Keratinocyte (primary cell): ENCODE data around the gene PSRC1. TPM values are rescaled to one million over a fixed set of nuclear protein-coding genes. Genes with fewer than 3 reads are reported as not detected.
"Not testable (repeated sequence)": the region's sequence is repeated elsewhere in the genome, so short reads cannot be mapped to it uniquely, and the experiment has no call there.

Experiments
- DNase-seq: peaks from one replicate; pipeline ENCODE4 v3.0.0-alpha.2; 2011; ENCODE audit warnings: low read depth, missing footprints, low spot score
- FAIRE-seq: peaks from 2 replicates; lab custom pipeline; 2011; peaks lifted over from hg19 to GRCh38; lab: Jason Lieb, UNC
- H2AFZ ChIP-seq: 2 replicates; pipeline ENCODE4 v1.6.0; 2012; ENCODE audit warnings: low read length, control low read depth, inconsistent platforms; ENCODE audit not compliant: control insufficient read depth
- H3K27ac ChIP-seq: 2 replicates; pipeline ENCODE4 v1.5.1; 2011; ENCODE audit warnings: low read length; ENCODE audit not compliant: control insufficient read depth, insufficient read depth
- H3K27me3 ChIP-seq: 3 replicates; pipeline ENCODE4 v1.6.0; 2011; ENCODE audit warnings: low read length; ENCODE audit not compliant: control insufficient read depth, insufficient read depth; ENCODE audit errors: extremely low read depth
- H3K36me3 ChIP-seq, 2 experiments: 2 replicates in 1 of 2; 3 replicates in 1 of 2; pipeline ENCODE4 v1.5.1; 2011; ENCODE audit warnings: low read length in 2 of 2, mild to moderate bottlenecking in 1 of 2; ENCODE audit not compliant: control insufficient read depth in 2 of 2, insufficient read depth in 2 of 2; ENCODE audit errors: extremely low read depth in 1 of 2
- H3K4me1 ChIP-seq: 3 replicates; pipeline ENCODE4 v1.5.1; 2011; ENCODE audit warnings: low read length; ENCODE audit not compliant: control insufficient read depth, insufficient read depth; ENCODE audit errors: extremely low read depth
- H3K4me2 ChIP-seq: 3 replicates; pipeline ENCODE4 v1.6.0; 2011; ENCODE audit warnings: low read depth, low read length; ENCODE audit not compliant: control insufficient read depth, insufficient read depth; ENCODE audit errors: extremely low read depth
- H3K4me3 ChIP-seq, 3 experiments: fragments of 200-600 bp in 1 of 3; sonication (generic) in 1 of 3; 2 replicates in 2 of 3; 3 replicates in 1 of 3; pipeline ENCODE4 v1.5.1; 2011 to 2016; ENCODE audit warnings: low read length in 3 of 3, mild to moderate bottlenecking in 3 of 3, control low read depth in 2 of 3, inconsistent platforms in 1 of 3, low read depth in 1 of 3, mixed read lengths in 1 of 3, mixed run types in 1 of 3, moderate library complexity in 1 of 3; ENCODE audit not compliant: control insufficient read depth in 2 of 3, insufficient read depth in 2 of 3; ENCODE audit errors: extremely low read depth in 1 of 3
- H3K79me2 ChIP-seq: 2 replicates; pipeline ENCODE4 v1.6.0; 2012; ENCODE audit warnings: low read length; ENCODE audit not compliant: control insufficient read depth, insufficient read depth
- H3K9ac ChIP-seq: 3 replicates; pipeline ENCODE4 v1.6.0; 2011; ENCODE audit warnings: low read length; ENCODE audit not compliant: control insufficient read depth, insufficient read depth; ENCODE audit errors: extremely low read depth
- H3K9me1 ChIP-seq: 3 replicates; pipeline ENCODE4 v1.6.0; 2011; ENCODE audit warnings: low read length; ENCODE audit not compliant: control insufficient read depth, insufficient read depth; ENCODE audit errors: extremely low read depth
- H3K9me3 ChIP-seq: 2 replicates; pipeline ENCODE4 v1.5.1; 2012; ENCODE audit warnings: low read depth, low read length; ENCODE audit not compliant: control insufficient read depth
- H4K20me1 ChIP-seq: 3 replicates; pipeline ENCODE4 v1.6.0; 2011; ENCODE audit warnings: low read length; ENCODE audit not compliant: control insufficient read depth, insufficient read depth; ENCODE audit errors: extremely low read depth
- CTCF ChIP-seq, 3 experiments: IDR thresholded peaks in 1 of 3; conservative IDR thresholded peaks in 1 of 3; optimal IDR thresholded peaks in 1 of 3; 2 replicates in 2 of 3; 3 replicates in 1 of 3; pipeline versions ENCODE3 to v1.5.1; 2011; ENCODE audit warnings: low read length in 3 of 3, mild to moderate bottlenecking in 3 of 3, moderate library complexity in 2 of 3, control low read depth in 1 of 3, inconsistent platforms in 1 of 3; ENCODE audit not compliant: insufficient read depth in 2 of 3; ENCODE audit errors: extremely low read depth in 1 of 3
- EZH2 ChIP-seq: IDR thresholded peaks from one replicate; pipeline ENCODE4 v1.6.1; 2012; ENCODE audit warnings: inconsistent platforms, mild to moderate bottlenecking, low read length, moderate library complexity
- dilution Hi-C: fragments of 300-500 bp; cut with MboI; formaldehyde crosslinking; loops from one replicate; pipeline ENCODE4 v1.7.0; 2020; ENCODE audit warnings: low sequenced_read_pairs; ENCODE audit not compliant: extremely low pct_ligation_motif_present
- polyA plus RNA-seq, 5 experiments: library from polyadenylated mRNA; depleted of rRNA in 3 of 5; stranded (reverse) in 3 of 5; stranded (forward) in 1 of 5; unstranded in 1 of 5; fragments of >200 nt; gene quantifications; 1 replicate in 1 of 5; 2 replicates in 3 of 5; 3 replicates in 1 of 5; pipeline versions ENCODE4 v1.2.1 to v1.2.3, GENCODE V29; 2011 to 2012; ENCODE audit warnings: missing spikeins in 2 of 5, low read depth in 1 of 5, low replicate concordance in 1 of 5

PSRC1 gene
- polyA plus RNA-seq, 1 donor (not counting 4 experiments of a cell fraction or from before 2014, with no cell fraction given), result 10.2 TPM

GRCh38 chr1:109290998-109291397 lies 8.1 kb upstream of the PSRC1 start:
- H3K9me3 ChIP-seq, result no peaks in the 10 kb centered on the region
- dilution Hi-C loops, result no loop called here
- H3K79me2 ChIP-seq, result no peaks in the 10 kb centered on the region
- H3K4me3 ChIP-seq, result no peak overlapping the region
- H3K36me3 ChIP-seq, result no peaks in the 10 kb centered on the region
- DNase-seq (no peak), FAIRE-seq (no peak)
- TF ChIP-seq CTCF (optimal IDR thresholded peaks at IDR 0.05 in 1 of 3, IDR thresholded peaks at IDR 0.05 in 1 of 3, conservative IDR thresholded peaks at IDR 0.05 in 1 of 3; ENCODE audit: extremely low read depth in 1 of 3, insufficient read depth in 2 of 3, low read length in 3 of 3) (no peak), EZH2 (no peak)
- no peak overlapping the region for H3K4me2 ChIP-seq
- H3K9me1 ChIP-seq, result no peaks in the 10 kb centered on the region
- H2AFZ ChIP-seq, result no peak overlapping the region
- peaks cover 7% of the 10 kb centered on the region for H3K4me1 ChIP-seq
- no peak overlapping the region for H3K27ac ChIP-seq
- H3K27me3 ChIP-seq, result no peaks in the 10 kb centered on the region
- H3K9ac ChIP-seq, result no peak overlapping the region
- no peaks in the 10 kb centered on the region for H4K20me1 ChIP-seq

- DNase-seq (no peak), FAIRE-seq (no peak)
- TF ChIP-seq CTCF (optimal IDR thresholded peaks at IDR 0.05 in 1 of 3, IDR thresholded peaks at IDR 0.05 in 1 of 3, conservative IDR thresholded peaks at IDR 0.05 in 1 of 3; ENCODE audit: extremely low read depth in 1 of 3, insufficient read depth in 2 of 3, low read length in 3 of 3) (no peak), EZH2 (no peak)
- dilution Hi-C loops, result no loop called here
- H4K20me1 ChIP-seq, result no peaks in the 10 kb centered on the region
- H3K79me2 ChIP-seq, result no peaks in the 10 kb centered on the region
- no peak overlapping the region for H3K4me2 ChIP-seq
- H3K4me1 ChIP-seq, result peaks cover 7% of the 10 kb centered on the region
- no peaks in the 10 kb centered on the region for H3K9me3 ChIP-seq
- H3K9me1 ChIP-seq, result no peaks in the 10 kb centered on the region
- no peaks in the 10 kb centered on the region for H3K27me3 ChIP-seq
- no peak overlapping the region for H3K9ac ChIP-seq
- H3K27ac ChIP-seq, result no peak overlapping the region
- H3K4me3 ChIP-seq, result no peak overlapping the region
- H3K36me3 ChIP-seq, result no peaks in the 10 kb centered on the region
- no peak overlapping the region for H2AFZ ChIP-seq
These were observed 7.2 kb upstream of the PSRC1 start for GRCh38 chr1:109290137-109290536.

- H3K36me3 ChIP-seq, H3K9ac ChIP-seq, H4K20me1 ChIP-seq, FAIRE-seq, H2AFZ ChIP-seq, DNase-seq, H3K4me2 ChIP-seq, H3K27ac ChIP-seq, H3K4me3 ChIP-seq, H3K27me3 ChIP-seq, dilution Hi-C loops, H3K9me3 ChIP-seq, H3K9me1 ChIP-seq: not testable (repeated sequence)
- Histone ChIP-seq H3K4me1 (peaks cover 19% of the 10 kb centered on the region), H3K79me2 (peaks cover 11% of the 10 kb centered on the region)
These were observed 3.8 kb upstream of the PSRC1 start for GRCh38 chr1:109286762-109287161.
